H1 (cell line): ENCODE measurements around the gene AP5Z1. TPM values are rescaled to one million over a fixed set of nuclear protein-coding genes. Genes with fewer than 3 reads are reported as not detected.

Experiments
- BRCA1 ChIP-seq: IDR thresholded peaks from 2 replicates; pipeline ENCODE4 v1.6.1; 2012; ENCODE audit warnings: low read depth, low read length, improper control_type of control experiment
- CBX5 ChIP-seq: fragments of 300-800, 300-1000 bp; sonication (generic); IDR thresholded peaks from 2 replicates; pipeline ENCODE4 v1.7.1; 2016; ENCODE audit warnings: antibody characterized with exemption, low read length, low read depth
- FOSL1 ChIP-seq: IDR thresholded peaks from 2 replicates; pipeline ENCODE4 v1.6.1; 2011; ENCODE audit warnings: mild to moderate bottlenecking, low read depth, low read length, moderate library complexity; ENCODE audit not compliant: insufficient read depth
- RAD21 ChIP-seq, 2 experiments: IDR thresholded peaks in 1 of 2; conservative IDR thresholded peaks in 1 of 2; 2 replicates each; pipeline ENCODE4 v1.6.1; 2011; ENCODE audit warnings: low read depth in 2 of 2, low read length in 2 of 2, improper control_type of control experiment in 1 of 2, inconsistent platforms in 1 of 2, mild to moderate bottlenecking in 1 of 2, moderate library complexity in 1 of 2
- SAP30 ChIP-seq: fragments of 300-600 bp; sonication (generic); IDR thresholded peaks from 2 replicates; pipeline ENCODE4 v1.7.1; 2012; ENCODE audit warnings: low read length, moderate library complexity, mild to moderate bottlenecking, inconsistent platforms; ENCODE audit not compliant: insufficient read depth, insufficient replicate concordance
- polyA plus RNA-seq, 7 experiments: library from polyadenylated mRNA; depleted of rRNA in 3 of 7; stranded (reverse) in 5 of 7; unstranded in 2 of 7; fragments of >200 nt in 5 of 7; fragments of 200-250 nt in 2 of 7; gene quantifications; 1 replicate in 5 of 7; 2 replicates in 1 of 7; 4 replicates in 1 of 7; pipeline versions ENCODE4 v1.2.1 to v1.2.3, GENCODE V29; 2011 to 2013; ENCODE audit warnings: missing spikeins in 2 of 7, mixed read lengths in 2 of 7
- total RNA-seq: library from RNA; stranded (reverse); fragmentation: NEBNext Ultra II Directional; extraction: Animal tissue kit (Norgen Biotek cat#: 25700); gene quantifications from 2 replicates; pipeline ENCODE4 v1.2.1, GENCODE V29; 2021
- TF ChIP-seq, protein P1 (sequence below): fragments of 300-600 bp; sonication (generic); IDR thresholded peaks from 2 replicates; pipeline ENCODE4 v1.7.1; 2012; ENCODE audit warnings: low read length, moderate library complexity, mild to moderate bottlenecking, inconsistent platforms; ENCODE audit not compliant: insufficient replicate concordance

Gene AP5Z1
- total and polyA plus RNA-seq, 2 of the 8 experiments (the other 6 are each of a cell fraction or from before 2014, with no cell fraction given) = 24.0 to 24.7 TPM

DNA sequence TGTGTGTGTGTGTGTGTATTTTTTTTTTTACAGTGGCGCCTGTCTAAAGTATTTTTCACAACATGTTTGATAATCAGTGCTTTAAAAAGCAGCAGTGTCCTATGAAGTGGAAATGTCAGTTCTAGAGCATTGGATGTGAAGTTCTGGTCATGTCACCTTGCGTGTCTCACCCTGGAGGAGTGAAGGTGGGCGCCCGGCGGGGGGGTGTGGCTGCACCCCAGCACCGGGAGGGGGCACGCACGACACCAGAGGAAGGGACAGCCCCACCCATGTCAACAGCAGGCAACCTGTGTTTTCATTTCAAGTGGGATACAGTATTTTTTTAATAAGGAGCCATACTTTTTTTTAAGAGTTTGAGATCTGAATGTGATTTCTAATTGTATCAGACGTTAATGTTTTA, 4.5 kb upstream of the AP5Z1 start (continued):
- TF ChIP-seq, protein P1, sequence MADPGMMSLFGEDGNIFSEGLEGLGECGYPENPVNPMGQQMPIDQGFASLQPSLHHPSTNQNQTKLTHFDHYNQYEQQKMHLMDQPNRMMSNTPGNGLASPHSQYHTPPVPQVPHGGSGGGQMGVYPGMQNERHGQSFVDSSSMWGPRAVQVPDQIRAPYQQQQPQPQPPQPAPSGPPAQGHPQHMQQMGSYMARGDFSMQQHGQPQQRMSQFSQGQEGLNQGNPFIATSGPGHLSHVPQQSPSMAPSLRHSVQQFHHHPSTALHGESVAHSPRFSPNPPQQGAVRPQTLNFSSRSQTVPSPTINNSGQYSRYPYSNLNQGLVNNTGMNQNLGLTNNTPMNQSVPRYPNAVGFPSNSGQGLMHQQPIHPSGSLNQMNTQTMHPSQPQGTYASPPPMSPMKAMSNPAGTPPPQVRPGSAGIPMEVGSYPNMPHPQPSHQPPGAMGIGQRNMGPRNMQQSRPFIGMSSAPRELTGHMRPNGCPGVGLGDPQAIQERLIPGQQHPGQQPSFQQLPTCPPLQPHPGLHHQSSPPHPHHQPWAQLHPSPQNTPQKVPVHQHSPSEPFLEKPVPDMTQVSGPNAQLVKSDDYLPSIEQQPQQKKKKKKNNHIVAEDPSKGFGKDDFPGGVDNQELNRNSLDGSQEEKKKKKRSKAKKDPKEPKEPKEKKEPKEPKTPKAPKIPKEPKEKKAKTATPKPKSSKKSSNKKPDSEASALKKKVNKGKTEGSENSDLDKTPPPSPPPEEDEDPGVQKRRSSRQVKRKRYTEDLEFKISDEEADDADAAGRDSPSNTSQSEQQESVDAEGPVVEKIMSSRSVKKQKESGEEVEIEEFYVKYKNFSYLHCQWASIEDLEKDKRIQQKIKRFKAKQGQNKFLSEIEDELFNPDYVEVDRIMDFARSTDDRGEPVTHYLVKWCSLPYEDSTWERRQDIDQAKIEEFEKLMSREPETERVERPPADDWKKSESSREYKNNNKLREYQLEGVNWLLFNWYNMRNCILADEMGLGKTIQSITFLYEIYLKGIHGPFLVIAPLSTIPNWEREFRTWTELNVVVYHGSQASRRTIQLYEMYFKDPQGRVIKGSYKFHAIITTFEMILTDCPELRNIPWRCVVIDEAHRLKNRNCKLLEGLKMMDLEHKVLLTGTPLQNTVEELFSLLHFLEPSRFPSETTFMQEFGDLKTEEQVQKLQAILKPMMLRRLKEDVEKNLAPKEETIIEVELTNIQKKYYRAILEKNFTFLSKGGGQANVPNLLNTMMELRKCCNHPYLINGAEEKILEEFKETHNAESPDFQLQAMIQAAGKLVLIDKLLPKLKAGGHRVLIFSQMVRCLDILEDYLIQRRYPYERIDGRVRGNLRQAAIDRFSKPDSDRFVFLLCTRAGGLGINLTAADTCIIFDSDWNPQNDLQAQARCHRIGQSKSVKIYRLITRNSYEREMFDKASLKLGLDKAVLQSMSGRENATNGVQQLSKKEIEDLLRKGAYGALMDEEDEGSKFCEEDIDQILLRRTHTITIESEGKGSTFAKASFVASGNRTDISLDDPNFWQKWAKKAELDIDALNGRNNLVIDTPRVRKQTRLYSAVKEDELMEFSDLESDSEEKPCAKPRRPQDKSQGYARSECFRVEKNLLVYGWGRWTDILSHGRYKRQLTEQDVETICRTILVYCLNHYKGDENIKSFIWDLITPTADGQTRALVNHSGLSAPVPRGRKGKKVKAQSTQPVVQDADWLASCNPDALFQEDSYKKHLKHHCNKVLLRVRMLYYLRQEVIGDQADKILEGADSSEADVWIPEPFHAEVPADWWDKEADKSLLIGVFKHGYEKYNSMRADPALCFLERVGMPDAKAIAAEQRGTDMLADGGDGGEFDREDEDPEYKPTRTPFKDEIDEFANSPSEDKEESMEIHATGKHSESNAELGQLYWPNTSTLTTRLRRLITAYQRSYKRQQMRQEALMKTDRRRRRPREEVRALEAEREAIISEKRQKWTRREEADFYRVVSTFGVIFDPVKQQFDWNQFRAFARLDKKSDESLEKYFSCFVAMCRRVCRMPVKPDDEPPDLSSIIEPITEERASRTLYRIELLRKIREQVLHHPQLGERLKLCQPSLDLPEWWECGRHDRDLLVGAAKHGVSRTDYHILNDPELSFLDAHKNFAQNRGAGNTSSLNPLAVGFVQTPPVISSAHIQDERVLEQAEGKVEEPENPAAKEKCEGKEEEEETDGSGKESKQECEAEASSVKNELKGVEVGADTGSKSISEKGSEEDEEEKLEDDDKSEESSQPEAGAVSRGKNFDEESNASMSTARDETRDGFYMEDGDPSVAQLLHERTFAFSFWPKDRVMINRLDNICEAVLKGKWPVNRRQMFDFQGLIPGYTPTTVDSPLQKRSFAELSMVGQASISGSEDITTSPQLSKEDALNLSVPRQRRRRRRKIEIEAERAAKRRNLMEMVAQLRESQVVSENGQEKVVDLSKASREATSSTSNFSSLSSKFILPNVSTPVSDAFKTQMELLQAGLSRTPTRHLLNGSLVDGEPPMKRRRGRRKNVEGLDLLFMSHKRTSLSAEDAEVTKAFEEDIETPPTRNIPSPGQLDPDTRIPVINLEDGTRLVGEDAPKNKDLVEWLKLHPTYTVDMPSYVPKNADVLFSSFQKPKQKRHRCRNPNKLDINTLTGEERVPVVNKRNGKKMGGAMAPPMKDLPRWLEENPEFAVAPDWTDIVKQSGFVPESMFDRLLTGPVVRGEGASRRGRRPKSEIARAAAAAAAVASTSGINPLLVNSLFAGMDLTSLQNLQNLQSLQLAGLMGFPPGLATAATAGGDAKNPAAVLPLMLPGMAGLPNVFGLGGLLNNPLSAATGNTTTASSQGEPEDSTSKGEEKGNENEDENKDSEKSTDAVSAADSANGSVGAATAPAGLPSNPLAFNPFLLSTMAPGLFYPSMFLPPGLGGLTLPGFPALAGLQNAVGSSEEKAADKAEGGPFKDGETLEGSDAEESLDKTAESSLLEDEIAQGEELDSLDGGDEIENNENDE = no peak
- TF ChIP-seq RAD21 (IDR thresholded peaks at IDR 0.05 in 1 of 2, conservative IDR thresholded peaks at IDR 0.05 in 1 of 2; ENCODE audit: low read depth in 2 of 2, low read length in 2 of 2) (no peak), CBX5 (no peak), BRCA1 (no peak), FOSL1 (no peak), SAP30 (no peak)
